Naive thymus-derived CD4-positive, alpha-beta T cell (primary cell): ENCODE measurements around the gene MOB1A. TPM values are rescaled to one million over a fixed set of nuclear protein-coding genes. Genes with fewer than 3 reads are reported as not detected.
A peak's percentile ranks its signal among the peaks of the same experiment; 100 is the strongest.

ENCODE experiments used
- ATAC-seq: fragments of 150-1000 bp; cut with Tn5 transposase; 2 replicates; pipeline ENCODE4 v1.10.0; 2021; ENCODE audit warnings: mild to moderate bottlenecking, moderate library complexity
- CTCF ChIA-PET: fragments of 350-600 bp; sonication (Branson Sonifier 250); formaldehyde crosslinking; loops from one replicate; lab custom pipeline; 2021; ENCODE audit warnings: antibody characterized with exemption; lab: Charles Lee
- POLR2A ChIA-PET: fragments of 350-600 bp; sonication (Branson Sonifier 250); formaldehyde crosslinking; loops from one replicate; lab custom pipeline; 2021; ENCODE audit warnings: antibody characterized with exemption, inconsistent platforms; lab: Charles Lee
- DNase-seq, 9 donors: peaks; one replicate each; pipeline versions ENCODE4 v3.0.0 to v3.0.0-alpha.2; 2020 to 2022; ENCODE audit warnings: mixed read lengths in 1 of 9
- H3K27ac ChIP-seq: one replicate; pipeline ENCODE4 v1.7.0; 2013; ENCODE audit warnings: mild to moderate bottlenecking, low read depth, low read length, moderate library complexity
- H3K27me3 ChIP-seq, 2 donors: one replicate each; pipeline ENCODE4 v1.7.0; 2013; ENCODE audit warnings: low read length in 2 of 2, mild to moderate bottlenecking in 2 of 2, moderate library complexity in 2 of 2; ENCODE audit not compliant: control insufficient read depth in 2 of 2, insufficient read depth in 2 of 2
- H3K36me3 ChIP-seq, 3 experiments: 1 replicate in 2 of 3; 2 replicates in 1 of 3; pipeline ENCODE4 v1.7.0; 2013; ENCODE audit warnings: low read length in 3 of 3, mild to moderate bottlenecking in 3 of 3, moderate library complexity in 1 of 3; ENCODE audit not compliant: insufficient read depth in 3 of 3, control insufficient read depth in 2 of 3
- H3K4me1 ChIP-seq, 2 donors: one replicate each; pipeline ENCODE4 v1.7.0; 2013; ENCODE audit warnings: low read length in 2 of 2, mild to moderate bottlenecking in 2 of 2, moderate library complexity in 1 of 2; ENCODE audit not compliant: control insufficient read depth in 2 of 2, insufficient read depth in 2 of 2
- H3K4me3 ChIP-seq: 2 replicates; pipeline ENCODE4 v1.7.0; 2013; ENCODE audit warnings: mild to moderate bottlenecking, low read length
- H3K9me3 ChIP-seq, 3 experiments: 1 replicate in 2 of 3; 2 replicates in 1 of 3; pipeline ENCODE4 v1.7.0; 2013; ENCODE audit warnings: low read length in 3 of 3; ENCODE audit not compliant: control insufficient read depth in 2 of 3
- H3K27ac Mint-ChIP-seq, 9 donors: one replicate each; pipeline ENCODE4 v1.8.0; 2020 to 2022; ENCODE audit warnings: mixed read lengths in 9 of 9, mild to moderate bottlenecking in 8 of 9, moderate library complexity in 5 of 9, inconsistent platforms in 2 of 9
- H3K27me3 Mint-ChIP-seq, 5 donors: one replicate each; pipeline ENCODE4 v1.8.0; 2021 to 2022; ENCODE audit warnings: mixed read lengths in 5 of 5, mild to moderate bottlenecking in 1 of 5
- H3K36me3 Mint-ChIP-seq, 5 donors: one replicate each; pipeline ENCODE4 v1.8.0; 2020 to 2022; ENCODE audit warnings: mixed read lengths in 5 of 5, mild to moderate bottlenecking in 3 of 5, inconsistent platforms in 1 of 5
- H3K4me1 Mint-ChIP-seq, 7 donors: one replicate each; pipeline ENCODE4 v1.8.0; 2020 to 2022; ENCODE audit warnings: mixed read lengths in 7 of 7, mild to moderate bottlenecking in 3 of 7, inconsistent platforms in 1 of 7
- H3K4me3 Mint-ChIP-seq, 10 donors: one replicate each; pipeline ENCODE4 v1.8.0; 2020 to 2022; ENCODE audit warnings: mild to moderate bottlenecking in 10 of 10, mixed read lengths in 10 of 10, moderate library complexity in 6 of 10, inconsistent platforms in 2 of 10
- H3K9me3 Mint-ChIP-seq, 11 donors: one replicate each; pipeline ENCODE4 v1.8.0; 2020 to 2022; ENCODE audit warnings: mixed read lengths in 11 of 11, mild to moderate bottlenecking in 4 of 11, inconsistent platforms in 1 of 11, moderate library complexity in 1 of 11
- intact Hi-C, 2 donors: fragments of 100-400 bp; cut with micrococcal nuclease; formaldehyde crosslinking; loops; one replicate each; pipeline ENCODE4 v1.15.1; 2023
- polyA plus RNA-seq, 2 donors: library from polyadenylated mRNA; unstranded; fragments of 300-500 nt; fragmentation: Illumina TruSeq; gene quantifications; one replicate each; pipeline ENCODE4 v1.2.3, GENCODE V29; 2021
- total RNA-seq, 6 experiments: library from RNA in 5 of 6; stranded (reverse) in 5 of 6; gene quantifications; 1 replicate in 5 of 6; 2 replicates in 1 of 6; pipeline ENCODE4 v1.2.3 and lab custom pipeline; 2021 to 2026

Gene MOB1A
- total and polyA plus RNA-seq, 7 experiments from 2014 or later = 106 to 185 (median 120) TPM

DNA sequence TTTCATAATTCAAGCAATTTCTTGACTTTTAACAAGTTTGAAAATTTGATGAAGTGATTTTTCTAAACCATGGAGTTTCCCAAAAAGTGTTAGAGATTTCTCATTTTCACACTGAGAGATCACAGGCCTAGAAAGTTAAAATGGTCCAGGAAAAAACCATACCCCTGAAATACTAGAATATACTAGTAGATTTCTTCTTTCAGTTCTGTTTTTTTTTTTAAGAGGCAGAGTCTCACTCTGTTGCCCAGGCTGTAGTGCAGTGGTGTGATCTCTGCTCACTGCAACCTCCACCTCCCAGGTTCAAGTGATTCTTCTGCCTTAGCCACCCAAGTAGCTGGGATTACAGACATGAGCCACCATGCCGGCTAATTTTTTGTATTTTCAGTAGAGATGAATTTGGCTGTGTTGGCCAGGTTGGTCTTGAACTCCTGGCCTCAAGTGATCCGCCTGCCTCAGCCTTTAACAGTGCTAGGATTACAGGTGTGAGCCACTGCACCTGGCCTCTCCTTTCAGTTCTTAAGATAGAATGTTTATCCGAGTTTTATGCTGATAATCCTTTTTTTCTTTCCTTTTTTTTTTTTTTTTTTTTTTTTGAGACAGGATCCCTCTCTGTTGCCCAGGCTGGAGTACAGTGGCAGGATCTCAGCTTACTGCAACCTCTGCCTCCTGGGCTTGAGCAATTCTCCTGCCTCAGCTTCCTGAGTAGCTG, 34.2 kb upstream of the MOB1A start:
- peaks cover 0 to 25% (median 0%) of the 10 kb centered on the region in 7 donors for H3K4me1 Mint-ChIP-seq
- no peaks in the 10 kb centered on the region for H3K9me3 Mint-ChIP-seq
- H3K27me3 Mint-ChIP-seq = no peaks in the 10 kb centered on the region
- Histone ChIP-seq H3K27me3 (no peaks in the 10 kb centered on the region), H3K27ac (no peak overlapping the region), H3K9me3 (no peaks in the 10 kb centered on the region), H3K4me3 (no peak overlapping the region), H3K36me3 (peaks cover 11 to 45% (median 14%) of the 10 kb centered on the region in 3 experiments), H3K4me1 (peaks cover 0 to 2% of the 10 kb centered on the region in 2 donors)
- intact Hi-C loops = no loop called here
- H3K4me3 Mint-ChIP-seq = no peak overlapping the region
- ATAC-seq = no peak
- POLR2A ChIA-PET = interaction anchor here (1.3 kb wide), 1 partner anchor 8 kb away, joined by 3 read pairs; no protein-coding TSS in a partner anchor
- CTCF ChIA-PET = no interaction called here
- peaks cover 3 to 27% (median 16%) of the 10 kb centered on the region in 5 donors for H3K36me3 Mint-ChIP-seq
- H3K27ac Mint-ChIP-seq = no peak overlapping the region
- DNase-seq = no peak

DNA sequence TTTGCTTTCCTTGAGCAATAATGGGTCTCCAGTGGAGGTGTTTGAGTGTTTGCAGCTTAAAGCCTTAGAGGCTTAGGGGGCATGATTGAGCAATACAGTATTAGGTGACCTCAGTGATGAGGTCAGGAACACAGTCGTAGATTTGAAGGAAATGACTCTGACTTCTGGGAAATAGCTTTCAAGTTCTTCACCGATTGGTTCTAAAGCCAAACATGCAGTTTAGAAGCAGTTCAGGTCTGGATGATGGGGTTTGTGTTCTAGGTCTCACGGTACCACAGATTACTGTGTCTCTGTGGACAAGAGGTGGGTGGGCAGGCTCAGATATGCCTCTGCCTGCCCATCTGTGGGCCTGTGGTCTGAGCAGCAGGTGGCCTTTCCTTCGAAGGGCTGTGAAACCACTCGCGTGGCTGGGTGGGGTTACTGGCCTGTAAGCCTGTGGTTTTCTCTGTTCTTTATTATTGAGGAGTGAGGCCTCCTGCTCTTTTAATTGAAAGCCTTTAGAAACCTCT, 27.6 kb upstream of the MOB1A start:
- peak overlapping the region; percentile 53 for H3K4me3 ChIP-seq
- H3K4me1 ChIP-seq = peaks cover 22 to 32% of the 10 kb centered on the region in 2 donors
- peak overlapping the region; percentile 72 to 90 (median 82) for H3K4me3 Mint-ChIP-seq
- no peaks in the 10 kb centered on the region for H3K9me3 ChIP-seq
- ATAC-seq (peak; percentile 87), DNase-seq (peak in 8 of 9 donors; percentile 20 to 54 (median 38))
- H3K27me3 Mint-ChIP-seq = no peaks in the 10 kb centered on the region
- no peaks in the 10 kb centered on the region for H3K9me3 Mint-ChIP-seq
- intact Hi-C loops = loop anchor here in 1 of 2 donors (1.0 to 5.0 kb wide), 3 partner anchors 8 to 39 kb away; partner anchors contain the start of gene MTHFD2
- ChIA-PET CTCF (interaction anchor here (0.9 to 1.9 kb wide), 4 partner anchors 10 to 58 kb away, joined by 3 to 4 read pairs (median 3); partner anchors contain the start of gene MOB1A), POLR2A (interaction anchor here (0.8 to 3.3 kb wide), 5 partner anchors 9 to 42 kb away, joined by 3 to 29 read pairs (median 3); partner anchors contain the start of gene MOB1A)
- H3K27ac ChIP-seq = peak overlapping the region; percentile 63
- peaks cover 23 to 79% (median 38%) of the 10 kb centered on the region in 7 donors for H3K4me1 Mint-ChIP-seq
- H3K27ac Mint-ChIP-seq = peak overlapping the region; percentile 91 to 98 (median 94)
- H3K36me3 ChIP-seq = peaks cover 0 to 24% (median 14%) of the 10 kb centered on the region in 3 experiments
- H3K36me3 Mint-ChIP-seq = peaks cover 0 to 46% (median 10%) of the 10 kb centered on the region in 5 donors
- no peaks in the 10 kb centered on the region for H3K27me3 ChIP-seq

DNA sequence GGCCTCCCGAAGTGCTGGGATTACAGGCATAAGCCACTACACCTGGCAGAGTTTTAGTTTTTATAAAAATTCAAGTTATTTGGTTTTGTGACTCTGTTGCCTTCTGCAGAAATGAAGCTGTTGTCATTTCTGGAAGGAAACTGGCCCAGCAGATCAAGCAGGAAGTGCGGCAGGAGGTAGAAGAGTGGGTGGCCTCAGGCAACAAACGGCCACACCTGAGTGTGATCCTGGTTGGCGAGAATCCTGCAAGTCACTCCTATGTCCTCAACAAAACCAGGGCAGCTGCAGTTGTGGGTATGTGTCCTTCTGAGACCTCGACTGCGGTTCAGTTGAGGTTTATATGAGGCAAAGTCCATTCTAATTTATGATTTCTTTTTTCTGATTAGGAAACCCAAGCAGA, 26.9 kb upstream of the MOB1A start:
- H3K27ac Mint-ChIP-seq = peak overlapping the region; percentile 91 to 98 (median 94)
- ChIA-PET POLR2A (interaction anchor here (0.8 to 3.3 kb wide), 4 partner anchors 21 to 41 kb away, joined by 3 to 29 read pairs (median 3); partner anchors contain the start of gene MOB1A), CTCF (interaction anchor here (0.6 to 1.9 kb wide), 4 partner anchors 11 to 324 kb away, joined by 3 to 4 read pairs (median 3); partner anchors contain the start of genes AUP1, HTRA2 and MOB1A)
- peak overlapping the region; percentile 53 for H3K4me3 ChIP-seq
- H3K9me3 ChIP-seq = no peaks in the 10 kb centered on the region
- H3K4me1 ChIP-seq = peaks cover 22 to 37% of the 10 kb centered on the region in 2 donors
- H3K27ac ChIP-seq = peak overlapping the region; percentile 63
- intact Hi-C loops = loop anchor here in 1 of 2 donors (5.0 kb wide), 1 partner anchor 38 kb away; no protein-coding TSS in a partner anchor
- DNase-seq (peak in 3 of 9 donors; percentile 10 to 17 (median 14)), ATAC-seq (peak; percentile 41)
- peaks cover 0 to 24% (median 14%) of the 10 kb centered on the region in 3 experiments for H3K36me3 ChIP-seq
- peaks cover 0 to 42% (median 10%) of the 10 kb centered on the region in 5 donors for H3K36me3 Mint-ChIP-seq
- no peaks in the 10 kb centered on the region for H3K27me3 ChIP-seq
- H3K9me3 Mint-ChIP-seq = no peaks in the 10 kb centered on the region
- peaks cover 25 to 83% (median 41%) of the 10 kb centered on the region in 7 donors for H3K4me1 Mint-ChIP-seq
- H3K27me3 Mint-ChIP-seq = no peaks in the 10 kb centered on the region
- peak overlapping the region; percentile 48 to 90 (median 82) for H3K4me3 Mint-ChIP-seq

DNA sequence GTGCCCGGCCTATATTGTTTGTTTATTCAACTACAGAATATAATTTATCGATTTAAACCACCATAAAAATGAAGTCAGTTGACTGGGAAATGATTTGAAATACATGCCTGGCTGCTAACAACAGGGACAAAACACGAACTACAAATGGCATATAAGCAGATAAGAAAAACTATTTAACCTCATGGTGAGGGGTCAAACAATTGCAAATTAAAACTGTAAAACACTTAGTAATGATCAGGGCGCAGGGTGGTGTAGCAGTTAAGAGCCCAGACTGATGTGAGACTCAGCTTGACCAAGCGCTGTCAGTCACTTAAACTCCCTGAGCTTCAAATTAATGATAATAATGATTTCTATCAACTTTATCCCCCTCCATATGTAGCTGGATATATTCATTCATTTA, 26.4 kb upstream of the MOB1A start:
- no peaks in the 10 kb centered on the region for H3K27me3 ChIP-seq
- H3K36me3 ChIP-seq = peaks cover 0 to 22% (median 12%) of the 10 kb centered on the region in 3 experiments
- intact Hi-C loops = loop anchor here in 1 of 2 donors (5.0 kb wide), 1 partner anchor 38 kb away; no protein-coding TSS in a partner anchor
- no peak for DNase-seq
- Mint-ChIP-seq H3K9me3 (peaks cover 0 to under 1% (median 0%) of the 10 kb centered on the region in 11 donors), H3K27ac (peak overlapping the region; percentile 91 to 98 (median 94)), H3K4me1 (peaks cover 29 to 88% (median 44%) of the 10 kb centered on the region in 7 donors), H3K4me3 (peak overlapping the region; percentile 48 to 90 (median 82)), H3K27me3 (no peaks in the 10 kb centered on the region), H3K36me3 (peaks cover 0 to 43% (median 10%) of the 10 kb centered on the region in 5 donors)
- no peaks in the 10 kb centered on the region for H3K9me3 ChIP-seq
- H3K4me3 ChIP-seq = no peak overlapping the region
- CTCF ChIA-PET = interaction anchor here (0.6 to 1.9 kb wide), 5 partner anchors 11 to 324 kb away, joined by 3 to 4 read pairs (median 3); partner anchors contain the start of genes AUP1, HTRA2 and MOB1A
- peak overlapping the region; percentile 63 for H3K27ac ChIP-seq
- POLR2A ChIA-PET = interaction anchor here (1.1 to 3.3 kb wide), 4 partner anchors 8 to 972 kb away, joined by 3 to 29 read pairs (median 3); partner anchors contain the start of genes MOB1A and PRADC1
- peaks cover 23 to 42% of the 10 kb centered on the region in 2 donors for H3K4me1 ChIP-seq
- ATAC-seq = no peak

DNA sequence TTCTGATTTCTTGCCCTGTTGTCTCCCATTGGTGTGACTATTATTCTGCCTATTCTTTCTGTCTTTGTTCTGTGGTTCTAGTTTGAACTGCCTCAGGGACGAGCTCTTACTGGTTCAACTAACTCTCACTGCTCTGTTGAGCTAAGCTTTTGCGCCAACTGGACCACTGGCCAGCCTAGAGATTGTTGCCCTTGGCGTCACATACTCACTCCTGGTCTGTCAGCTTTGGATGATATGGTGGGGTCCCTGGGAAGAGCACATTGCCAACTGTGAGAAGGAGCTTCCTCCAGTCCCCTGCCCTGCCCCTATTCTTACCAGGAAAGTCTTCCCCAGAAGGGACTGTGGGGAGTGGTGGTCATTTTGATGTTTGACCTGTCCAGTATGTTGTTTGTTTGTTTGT, 25.8 kb upstream of the MOB1A start:
- H3K27ac ChIP-seq = no peak overlapping the region
- DNase-seq = no peak
- peaks cover 0 to 2% (median 0%) of the 10 kb centered on the region in 11 donors for H3K9me3 Mint-ChIP-seq
- peaks cover 0 to 15% (median 6%) of the 10 kb centered on the region in 3 experiments for H3K36me3 ChIP-seq
- H3K4me3 Mint-ChIP-seq = peak overlapping the region in 3 of 10 donors; percentile 13 to 90 (median 17)
- ATAC-seq = no peak
- no peaks in the 10 kb centered on the region for H3K27me3 Mint-ChIP-seq
- peak overlapping the region in 7 of 9 donors; percentile 35 to 98 (median 94) for H3K27ac Mint-ChIP-seq
- CTCF ChIA-PET = interaction anchor here (1.1 kb wide), 1 partner anchor 26 kb away, joined by 3 read pairs; the partner anchor contains the start of gene MOB1A
- H3K4me1 ChIP-seq = peaks cover 29 to 45% of the 10 kb centered on the region in 2 donors
- intact Hi-C loops = no loop called here
- peaks cover 35 to 86% (median 51%) of the 10 kb centered on the region in 7 donors for H3K4me1 Mint-ChIP-seq
- POLR2A ChIA-PET = interaction anchor here (0.6 to 3.3 kb wide), 5 partner anchors 9 to 971 kb away, joined by 3 to 29 read pairs (median 3); partner anchors contain the start of genes MOB1A and PRADC1
- no peak overlapping the region for H3K4me3 ChIP-seq
- H3K27me3 ChIP-seq = no peaks in the 10 kb centered on the region
- H3K9me3 ChIP-seq = no peaks in the 10 kb centered on the region
- H3K36me3 Mint-ChIP-seq = peaks cover 0 to 42% (median 6%) of the 10 kb centered on the region in 5 donors
